NK-92 (cell line): Measurements from ENCODE around the gene PEX1.
A peak's percentile ranks its signal among the peaks of the same experiment; 100 is the strongest.
"Not testable (repeated sequence)": the region's sequence is repeated elsewhere in the genome, so short reads cannot be mapped to it uniquely, and the experiment has no call there.

Experiments
- DNase-seq: peaks from one replicate; lab custom pipeline; 2025; ENCODE audit not compliant: unreplicated experiment; lab: John Stamatoyannopoulos, UW

Gene PEX1

DNA sequence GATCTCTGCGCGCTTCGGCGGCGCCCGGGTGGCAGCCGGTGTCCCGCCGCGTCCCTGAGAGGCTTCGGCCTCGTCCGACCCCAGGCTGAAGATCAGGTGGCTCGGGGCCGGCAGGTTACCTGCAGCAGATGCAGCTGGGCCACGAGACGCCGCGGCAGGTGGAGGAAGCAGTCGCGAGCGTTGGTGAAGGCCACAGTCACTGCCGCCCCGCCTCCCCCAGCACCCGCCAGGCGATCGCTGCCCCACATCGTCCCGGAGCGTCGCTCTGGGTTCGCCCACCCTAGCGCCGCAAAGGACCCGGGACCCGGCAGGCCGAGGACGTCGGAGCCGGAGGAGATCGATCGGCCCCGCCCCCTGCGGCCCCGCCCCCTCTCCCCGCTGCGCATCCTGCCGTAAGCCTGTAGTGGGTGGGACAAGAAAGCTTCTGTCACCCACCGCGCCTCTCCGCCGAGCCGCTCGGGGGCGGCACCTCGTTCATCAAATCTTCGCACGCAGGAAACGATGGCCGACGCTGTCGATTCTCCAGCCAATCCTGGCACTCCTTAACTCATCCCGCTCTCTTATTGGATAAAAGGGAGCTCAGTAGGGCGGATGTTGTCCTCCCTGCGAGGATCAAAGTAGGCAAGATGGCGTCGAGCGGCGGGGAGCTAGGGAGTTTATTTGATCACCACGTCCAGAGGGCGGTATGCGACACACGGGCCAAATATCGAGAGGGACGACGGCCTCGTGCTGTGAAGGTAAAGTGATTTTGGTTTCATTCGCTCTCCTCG, at the start of gene PEX1, which contains the start of gene RBM48:
TSS of gene PEX1 (minus strand) at position 333 of the 770 bp plus-strand sequence. CDS start at position 248, 85 bp downstream.
TSS of gene RBM48 (plus strand) at position 608 of the 770 bp plus-strand sequence. CDS start at position 627, 19 bp downstream.
- peak; percentile 80 for DNase-seq

DNA sequence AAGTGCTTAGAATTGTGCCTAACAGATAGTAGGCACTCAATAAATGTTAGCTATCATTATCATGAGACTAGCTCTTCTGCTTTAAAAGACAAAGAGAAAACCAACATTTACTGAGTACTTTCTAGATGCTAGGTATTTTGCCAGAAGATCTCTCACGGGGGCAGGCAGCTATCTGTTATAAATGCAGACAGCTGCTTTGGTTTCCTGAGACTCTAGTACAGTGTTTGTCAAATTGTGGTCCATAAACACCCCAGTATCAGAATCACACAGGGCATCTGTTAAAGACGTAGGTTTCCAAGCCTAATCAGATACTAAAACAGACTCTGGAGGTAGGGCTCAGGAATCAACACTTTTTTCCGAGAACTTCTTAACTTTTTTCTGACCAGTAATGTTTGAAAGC, 48.0 kb upstream of the PEX1 start:
- no peak for DNase-seq

DNA sequence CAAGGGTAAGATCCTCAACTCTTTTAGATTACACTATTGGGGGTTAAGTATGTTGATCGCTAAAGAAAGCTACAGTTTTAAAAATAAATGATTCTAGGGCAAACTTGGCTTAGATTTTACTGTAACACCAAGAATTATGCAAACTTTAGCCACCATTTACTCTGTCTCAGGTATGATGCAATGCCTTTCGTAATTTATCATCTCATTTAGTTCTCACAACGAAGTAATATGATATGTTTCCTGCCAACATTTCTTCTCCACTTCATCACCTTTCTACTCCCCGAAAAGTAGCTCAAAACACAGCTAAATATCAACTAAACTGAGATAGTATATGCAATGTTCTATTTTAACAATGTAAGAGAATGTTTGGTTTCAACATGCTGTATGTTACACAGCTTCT, 40.8 kb upstream of the PEX1 start:
- DNase-seq = no peak

DNA sequence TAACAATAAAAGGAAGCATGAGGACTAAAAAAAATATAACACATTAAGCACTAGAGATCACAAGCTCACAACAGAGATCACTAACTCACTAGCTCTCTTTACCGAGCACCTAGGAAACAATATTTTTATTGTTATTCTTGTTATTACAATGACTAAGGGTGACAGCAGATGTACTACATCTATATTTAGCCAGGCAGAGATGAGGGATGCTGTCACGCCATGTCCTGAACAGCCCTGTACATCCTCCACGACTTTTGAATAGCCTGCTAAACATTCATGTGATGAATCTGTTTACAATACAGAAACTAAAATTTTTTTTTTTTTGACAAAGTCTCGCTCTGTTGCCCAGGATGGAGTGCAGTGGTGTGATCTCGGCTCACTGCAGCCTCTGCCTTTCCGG, 39.1 kb upstream of the PEX1 start:
- DNase-seq = no peak

DNA sequence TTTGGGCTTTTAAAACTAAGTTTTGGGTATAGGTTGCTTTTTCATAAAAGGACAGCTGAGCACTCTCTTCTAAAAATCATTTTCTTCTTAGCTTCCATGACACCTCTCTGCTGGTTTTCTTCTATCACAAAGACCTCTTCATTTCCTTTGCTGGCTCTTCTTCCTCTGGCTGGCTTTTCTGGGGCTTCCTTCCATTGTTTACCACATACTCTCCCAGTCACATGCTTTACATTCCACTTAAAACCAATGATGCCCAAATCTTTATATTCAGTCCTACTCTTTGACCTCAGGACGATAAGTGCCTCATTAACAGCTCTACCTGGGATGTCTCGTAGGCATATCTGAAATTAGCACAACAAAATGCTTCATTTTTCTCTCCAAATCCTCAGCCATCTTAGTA, 35.0 kb upstream of the PEX1 start:
- no peak for DNase-seq

DNA sequence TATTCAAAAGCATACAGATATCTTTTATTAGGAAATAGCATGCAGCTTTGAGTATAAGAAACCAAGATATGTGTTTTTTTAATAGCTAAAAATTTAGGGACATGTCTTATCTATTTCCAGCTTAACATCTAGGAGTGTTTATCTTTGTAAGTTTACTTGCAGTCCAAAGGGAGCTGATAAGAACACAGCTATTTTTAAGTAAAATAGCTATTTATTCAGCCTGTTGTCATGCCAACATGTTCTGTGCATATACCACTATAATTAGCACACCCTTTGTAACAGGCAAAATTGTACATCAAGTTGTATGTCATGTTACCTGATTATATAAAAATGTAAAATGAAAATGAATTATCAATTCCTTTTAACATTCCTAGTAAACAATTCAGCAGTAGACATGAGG, 32.3 kb upstream of the PEX1 start:
- DNase-seq = no peak

DNA sequence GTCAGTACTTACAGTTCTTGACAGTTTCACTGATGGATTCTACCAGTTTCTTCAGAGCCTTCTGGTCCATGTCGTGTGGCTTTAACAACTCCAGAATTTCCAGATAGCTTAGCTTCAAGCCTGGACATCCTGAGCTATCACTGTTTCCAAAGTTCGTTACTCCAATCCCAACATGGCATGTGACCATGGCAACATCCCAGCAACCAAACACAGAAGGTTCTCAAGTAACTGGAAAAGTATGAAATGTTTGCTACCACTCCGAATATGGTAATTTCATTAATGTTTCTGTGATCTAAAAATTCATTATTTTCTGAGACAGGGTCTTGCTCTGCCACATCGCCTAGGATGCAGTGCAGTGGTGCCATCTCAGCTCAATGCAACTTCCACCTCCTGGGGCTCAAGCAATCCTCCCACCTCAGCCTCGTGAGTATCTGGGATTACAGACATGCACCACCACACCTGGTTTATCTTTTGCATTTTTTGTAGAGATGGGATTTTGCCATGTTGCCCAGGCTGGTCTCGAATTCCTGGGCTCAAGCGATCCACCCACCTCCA, 29.6 kb upstream of the PEX1 start:
- no peak for DNase-seq

DNA sequence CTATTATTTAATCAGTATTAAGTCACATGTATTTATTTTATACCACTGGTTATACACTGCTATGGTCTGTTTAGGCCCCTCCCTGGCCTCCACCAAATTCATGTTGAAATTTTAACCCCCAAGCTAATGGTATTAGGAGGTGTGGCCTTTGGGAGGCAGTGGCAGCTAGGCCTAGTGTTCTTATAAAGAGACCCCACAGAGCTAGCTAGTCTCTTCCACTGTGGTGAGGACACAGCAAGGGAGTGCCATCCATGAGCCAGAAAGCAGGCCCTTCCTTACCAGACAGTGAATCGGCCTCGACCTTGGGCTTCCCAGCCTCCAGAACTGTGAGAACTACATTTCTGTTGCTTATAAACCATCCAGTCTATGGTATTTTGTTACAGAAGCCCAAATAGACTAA, 28.9 kb upstream of the PEX1 start:
- no peak for DNase-seq

DNA sequence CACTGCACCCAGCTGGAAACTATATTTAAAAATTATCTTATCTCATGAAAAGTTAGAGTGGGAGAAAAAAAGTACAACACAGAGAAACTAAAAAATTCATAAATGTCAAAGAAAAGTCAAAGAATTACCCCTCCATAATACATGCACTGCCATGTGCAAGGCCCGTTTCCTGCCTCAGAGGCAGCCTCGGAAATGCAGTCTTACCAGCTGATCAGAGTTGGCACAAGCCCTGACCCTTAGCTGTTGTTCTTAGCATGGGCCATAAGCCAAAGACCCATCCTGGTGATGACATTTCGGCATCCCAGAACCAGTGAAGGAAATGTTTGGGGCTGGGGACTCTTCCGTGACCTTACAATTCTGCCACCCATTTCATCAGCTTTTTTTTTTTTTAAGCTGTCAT, 21.9 kb upstream of the PEX1 start:
- DNase-seq = no peak

DNA sequence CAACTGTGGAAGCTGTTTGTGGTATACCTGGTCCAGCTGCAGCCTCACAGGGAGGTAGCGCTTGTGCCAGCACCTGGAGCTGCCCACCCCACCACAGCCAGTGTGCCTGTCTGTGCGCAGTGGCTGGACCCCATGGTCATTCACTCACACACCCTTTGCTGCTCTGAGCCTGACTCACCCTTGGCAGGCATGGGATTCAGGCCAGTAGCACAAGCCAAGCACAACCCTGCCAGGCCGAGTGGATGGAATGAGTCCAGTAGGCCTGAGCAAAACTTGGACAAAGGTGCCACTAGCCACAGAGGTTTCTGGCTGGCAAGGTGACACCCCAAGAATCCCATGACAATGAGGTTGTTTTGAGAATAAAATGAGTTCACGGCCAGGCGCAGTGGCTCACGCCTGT, 19.3 kb upstream of the PEX1 start:
- DNase-seq = no peak

DNA sequence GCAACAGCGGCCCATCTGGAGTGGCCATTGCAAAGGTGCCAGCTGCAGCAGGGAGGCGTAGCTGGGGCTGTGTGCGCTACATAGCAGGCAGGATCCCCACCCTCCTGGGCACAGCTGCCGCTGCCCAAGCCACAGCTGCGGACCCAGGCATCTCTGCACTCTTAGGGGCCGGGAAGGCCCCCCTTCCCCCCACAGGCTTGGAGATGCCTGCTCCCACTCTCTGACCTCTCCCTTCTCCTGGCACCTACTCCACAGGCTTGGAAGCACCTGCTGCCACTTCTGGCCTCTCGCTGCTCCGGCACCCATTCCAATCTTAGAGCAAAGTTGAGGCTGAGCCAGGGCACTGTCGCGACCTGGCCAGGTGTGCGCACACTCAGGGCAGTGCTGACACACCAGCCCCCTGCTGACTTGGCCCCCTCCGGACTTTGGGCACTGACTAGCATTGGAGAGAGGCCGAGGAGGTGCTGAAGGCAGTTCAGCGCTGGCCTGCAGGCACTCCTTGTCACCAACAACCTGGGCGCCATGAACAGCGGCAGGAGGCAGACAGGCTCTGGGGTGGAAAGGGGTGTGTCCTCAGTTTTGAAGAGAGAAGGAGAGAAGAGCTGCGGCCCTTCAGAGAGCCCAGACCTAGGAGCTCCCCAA, 18.7 kb upstream of the PEX1 start:
- no peak for DNase-seq

DNA sequence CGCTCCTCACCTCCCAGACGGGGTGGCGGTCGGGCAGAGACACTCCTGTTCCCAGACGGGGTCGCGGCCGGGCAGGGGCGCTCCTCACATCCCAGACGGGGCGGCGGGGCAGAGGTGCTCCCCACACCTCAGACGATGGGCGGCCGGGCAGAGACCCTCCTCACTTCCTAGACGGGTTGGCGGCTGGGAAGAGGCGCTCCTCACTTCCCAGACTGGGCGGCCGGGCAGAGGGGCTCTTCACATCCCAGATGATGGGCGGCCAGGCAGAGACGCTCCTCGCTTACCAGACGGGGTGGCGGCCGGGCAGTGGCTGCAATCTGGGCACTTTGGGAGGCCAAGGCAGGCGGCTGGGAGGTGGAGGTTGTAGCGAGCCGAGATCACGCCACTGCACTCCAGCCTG, 16.8 kb upstream of the PEX1 start:
- not testable (repeated sequence) for DNase-seq

DNA sequence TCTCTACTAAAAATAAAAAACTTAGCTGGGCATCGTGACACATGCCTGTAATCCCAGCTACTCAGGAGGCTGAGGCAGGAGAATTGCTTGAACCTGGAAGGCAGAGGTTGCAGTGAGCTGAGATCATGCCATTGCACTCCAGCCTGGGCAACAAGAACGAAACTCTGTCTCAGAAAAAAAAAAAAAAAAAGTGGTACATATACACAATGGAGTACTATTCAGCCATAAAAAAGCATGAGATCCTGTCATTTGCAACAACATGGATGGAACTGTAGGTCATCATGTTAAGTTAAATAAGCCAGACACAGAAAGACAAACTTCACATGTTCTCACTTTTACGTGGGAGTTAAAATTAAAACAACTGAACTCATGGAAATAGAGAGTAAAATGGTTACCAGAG, 15.2 kb upstream of the PEX1 start:
- DNase-seq = not testable (repeated sequence)

DNA sequence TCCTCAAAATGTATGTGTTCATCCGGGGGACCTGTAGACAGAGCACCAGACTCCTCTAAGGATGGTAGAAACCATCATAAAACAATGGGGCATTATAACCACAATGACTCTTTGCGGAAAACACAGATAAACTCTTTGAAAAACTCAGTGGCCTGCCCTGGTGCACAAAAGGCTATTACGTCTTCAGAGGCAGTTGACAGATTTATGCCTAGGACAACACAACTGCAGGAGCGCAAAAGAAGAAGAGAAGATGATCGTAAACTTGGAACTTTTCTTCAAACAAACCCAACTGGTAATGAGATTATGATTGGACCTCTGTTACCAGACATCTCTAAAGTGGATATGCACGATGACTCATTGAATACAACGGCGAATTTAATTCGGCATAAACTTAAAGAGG, 6.3 kb upstream of the PEX1 start:
- DNase-seq = no peak

DNA sequence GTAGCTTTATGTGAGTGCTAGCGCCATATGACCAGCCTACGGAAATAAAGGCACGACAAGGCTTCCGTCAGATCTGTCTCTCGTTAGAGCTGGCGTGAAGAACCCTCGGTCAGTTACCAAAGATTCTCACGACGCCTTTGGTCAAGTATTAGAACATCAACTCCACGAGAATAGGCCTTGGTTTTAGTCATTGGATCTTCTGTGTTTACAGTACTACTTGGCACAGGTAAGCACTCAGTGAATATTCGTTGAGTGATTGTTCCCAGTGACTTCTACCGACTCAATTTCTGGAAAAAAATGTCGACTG, 591 bp upstream of the PEX1 start:
- no peak for DNase-seq

DNA sequence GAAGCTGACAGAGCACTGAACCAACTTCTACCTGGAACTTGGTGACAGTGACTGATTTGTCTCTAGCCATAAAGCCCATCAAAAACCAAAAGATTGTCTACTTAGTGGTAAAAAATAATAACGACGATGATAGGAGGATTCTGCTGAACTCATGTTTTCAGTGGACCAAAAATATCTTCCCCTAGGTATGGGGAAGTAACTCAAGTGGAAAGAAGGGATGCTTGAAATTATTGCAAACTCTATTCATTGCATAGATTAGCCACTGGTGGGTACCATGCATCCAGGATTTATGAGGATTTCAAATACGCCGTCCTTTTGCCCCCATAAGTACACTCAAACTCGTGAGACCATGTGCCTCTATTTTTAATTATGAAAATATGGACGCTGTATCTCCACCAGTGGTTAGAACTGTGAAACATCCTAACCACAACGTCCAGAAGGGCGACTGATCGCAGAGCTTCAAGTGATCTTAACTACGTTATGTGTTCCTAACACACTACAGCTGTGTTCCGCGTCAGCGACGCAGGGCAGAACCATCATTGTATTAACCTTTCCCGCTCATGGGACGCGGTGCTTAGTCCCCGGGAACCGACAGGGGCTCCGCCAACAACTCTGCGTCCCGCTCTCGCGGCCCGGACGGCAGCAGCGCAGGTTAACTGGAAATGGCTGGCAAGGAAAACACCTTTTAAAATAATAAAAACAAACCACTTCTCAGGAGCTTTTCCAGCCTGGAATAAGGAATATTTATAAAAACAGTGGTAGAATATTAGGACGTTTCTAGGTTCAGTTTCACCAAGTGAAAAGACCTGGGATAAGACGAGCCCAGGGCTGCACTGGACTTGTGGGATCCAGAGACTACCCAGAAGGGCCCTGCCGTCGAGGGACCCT, 776 bp downstream of the PEX1 start:
- no peak for DNase-seq

DNA sequence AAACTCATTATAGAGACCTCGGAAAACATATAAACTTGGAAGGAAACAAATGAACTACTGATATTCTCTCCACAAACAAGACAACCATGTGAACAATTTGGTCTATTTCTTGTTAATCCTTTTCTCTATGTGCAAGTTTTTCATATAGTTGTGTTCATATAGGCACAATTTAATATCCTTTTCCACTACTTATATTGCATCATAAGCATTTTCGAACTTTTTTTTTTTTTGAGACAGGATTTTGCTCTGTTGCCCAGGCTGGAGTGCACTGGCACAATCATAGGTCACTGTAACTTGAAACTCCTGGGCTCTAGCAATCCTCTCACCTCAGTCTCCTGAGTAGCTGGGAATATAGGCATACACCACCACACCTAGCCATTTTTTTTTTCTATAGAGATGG, 5.2 kb downstream of the PEX1 start:
- no peak for DNase-seq

DNA sequence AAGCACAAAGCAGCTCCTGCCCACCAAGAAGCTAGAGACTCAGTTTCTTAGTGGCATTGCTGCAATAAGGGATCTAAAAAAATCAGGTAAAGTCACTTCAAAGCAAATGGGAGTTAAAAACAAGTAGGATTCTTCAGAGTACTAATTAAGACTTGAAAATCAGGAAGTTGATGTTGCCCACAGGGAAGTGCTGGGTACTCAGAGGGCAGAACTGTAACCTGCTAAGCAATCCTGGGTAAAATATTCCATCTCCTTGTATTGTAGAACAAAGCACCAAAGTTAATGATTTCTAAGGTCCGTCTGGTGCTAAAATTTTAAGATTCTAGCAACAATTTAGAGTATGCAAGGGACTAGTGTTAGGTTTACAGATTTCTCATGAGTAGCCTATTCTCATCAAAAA, 8.3 kb downstream of the PEX1 start:
- DNase-seq = no peak

DNA sequence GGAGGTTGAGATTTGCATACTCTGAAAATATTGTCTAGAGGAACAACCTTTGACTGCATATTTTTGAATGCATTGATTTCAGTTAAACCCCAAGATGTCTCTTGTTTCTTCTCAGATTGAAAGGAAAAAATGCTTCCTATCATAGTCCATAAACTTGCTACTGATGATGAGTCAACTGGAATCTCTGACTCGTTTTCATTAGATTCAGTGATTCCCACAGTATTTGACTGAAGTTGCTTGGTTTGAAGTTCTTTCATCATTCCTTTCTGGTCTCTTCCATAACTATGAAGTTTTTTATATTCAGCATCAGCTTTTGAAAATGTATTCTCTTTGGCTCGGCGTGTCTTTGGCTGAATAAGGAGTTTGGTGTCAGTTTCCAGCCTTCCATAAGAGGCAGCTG, 10.7 kb downstream of the PEX1 start:
- no peak for DNase-seq

DNA sequence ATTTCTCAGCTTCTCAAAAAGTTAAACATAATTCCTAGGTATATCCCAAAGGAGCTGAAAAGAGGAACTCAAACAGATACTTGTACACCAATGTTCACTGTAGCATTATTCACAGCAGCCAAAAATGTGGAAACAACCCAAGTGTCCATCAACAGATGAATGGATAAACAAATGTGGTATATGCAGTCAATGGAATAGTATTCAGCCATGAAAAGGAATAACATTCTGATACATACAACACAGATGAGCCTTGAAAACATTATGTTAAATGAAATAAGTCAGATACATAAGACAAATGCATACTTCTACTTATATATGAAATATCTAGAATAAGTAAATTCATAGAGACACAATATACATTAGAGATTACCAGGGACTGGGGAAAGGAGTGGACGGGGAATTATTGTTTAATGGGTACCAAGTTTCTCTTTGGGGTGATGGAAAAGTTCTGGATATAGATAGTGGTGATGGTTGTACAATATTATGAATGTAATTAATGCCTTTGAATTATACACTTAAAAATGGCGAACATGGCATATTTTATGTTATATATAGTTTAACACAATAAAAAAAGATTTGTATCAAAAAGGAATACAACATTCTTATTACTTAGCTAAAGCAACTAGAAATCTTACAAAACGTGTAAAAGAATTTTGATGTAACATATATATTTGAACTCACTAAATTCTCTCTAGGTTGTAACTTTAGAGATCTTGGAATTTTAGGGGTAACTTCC, 15.0 kb downstream of the PEX1 start:
- DNase-seq = no peak

DNA sequence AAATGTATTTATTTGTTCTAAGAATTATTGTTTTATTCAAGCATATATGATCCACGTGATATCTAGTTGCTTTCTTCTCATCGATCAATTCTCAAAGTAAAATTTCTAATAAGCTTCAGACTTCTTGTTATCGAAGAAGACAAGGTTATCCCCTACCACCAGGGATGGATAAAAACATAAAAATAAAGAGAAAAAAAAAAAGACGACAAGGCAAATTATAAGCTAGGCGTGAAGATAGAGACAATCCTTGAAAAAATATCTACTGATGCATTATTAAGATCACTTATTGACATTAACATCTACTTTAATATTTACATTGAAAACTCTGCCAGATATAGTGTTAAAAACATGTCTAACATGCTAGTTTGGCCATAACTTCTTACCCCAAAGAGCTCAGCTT, 19.4 kb downstream of the PEX1 start:
- DNase-seq = no peak
